Glutamatergic neuron (in vitro differentiated cells): Measurements from ENCODE around the gene SYT3. TPM values are rescaled to one million over a fixed set of nuclear protein-coding genes. Genes with fewer than 3 reads are reported as not detected.

Source experiments
- DNase-seq: peaks from one replicate; pipeline ENCODE4 v3.0.0; 2022
- H3K27ac Mint-ChIP-seq: one replicate; pipeline ENCODE4 v1.8.0; 2020; ENCODE audit warnings: mild to moderate bottlenecking, mixed read lengths, inconsistent platforms; ENCODE audit not compliant: unreplicated experiment
- H3K27me3 Mint-ChIP-seq: one replicate; pipeline ENCODE4 v1.8.0; 2020; ENCODE audit warnings: mild to moderate bottlenecking, moderate library complexity, mixed read lengths, inconsistent platforms; ENCODE audit not compliant: unreplicated experiment
- H3K36me3 Mint-ChIP-seq: one replicate; pipeline ENCODE4 v1.8.0; 2020; ENCODE audit warnings: mild to moderate bottlenecking, mixed read lengths, inconsistent platforms; ENCODE audit not compliant: unreplicated experiment
- H3K4me1 Mint-ChIP-seq: one replicate; pipeline ENCODE4 v1.8.0; 2020; ENCODE audit warnings: mild to moderate bottlenecking, low read depth, mixed read lengths, inconsistent platforms; ENCODE audit not compliant: unreplicated experiment
- H3K4me3 Mint-ChIP-seq: one replicate; pipeline ENCODE4 v1.8.0; 2020; ENCODE audit warnings: mild to moderate bottlenecking, mixed read lengths, inconsistent platforms; ENCODE audit not compliant: unreplicated experiment
- H3K9me3 Mint-ChIP-seq: one replicate; pipeline ENCODE4 v1.8.0; 2020; ENCODE audit warnings: mild to moderate bottlenecking, moderate library complexity, mixed read lengths, inconsistent platforms; ENCODE audit not compliant: unreplicated experiment
- CTCF ChIP-seq: fragments of 200-600 bp; sonication (generic); IDR thresholded peaks from one replicate; pipeline ENCODE4 v1.5.0; 2021; ENCODE audit not compliant: partially characterized antibody, unreplicated experiment
- total RNA-seq: library from RNA; stranded (reverse); fragmentation: NEBNext Ultra II Directional; extraction: Animal tissue kit (Norgen Biotek cat#: 25700); gene quantifications from one replicate; pipeline ENCODE4 v1.2.1, GENCODE V29; 2021; ENCODE audit not compliant: unreplicated experiment

The SYT3 gene
- total RNA-seq, 1 donor from 2014 or later, result 15.6 TPM

- TF ChIP-seq CTCF, result no peak
- no peaks in the 10 kb centered on the region for H3K4me1 Mint-ChIP-seq
- peak; percentile 47 for DNase-seq
- no peak overlapping the region for H3K4me3 Mint-ChIP-seq
- H3K36me3 Mint-ChIP-seq, result peaks cover 4% of the 10 kb centered on the region
- no peak overlapping the region for H3K27ac Mint-ChIP-seq
- peaks cover 14% of the 10 kb centered on the region for H3K9me3 Mint-ChIP-seq
- peaks cover 20% of the 10 kb centered on the region for H3K27me3 Mint-ChIP-seq
These were observed 27.6 kb upstream of the SYT3 start for GRCh38 chr19:50667177-50667758.

GRCh38 chr19:50666346-50667176 is 26.9 kb upstream of the SYT3 start:
- H3K4me3 Mint-ChIP-seq, result no peak overlapping the region
- peaks cover 3% of the 10 kb centered on the region for H3K36me3 Mint-ChIP-seq
- no peak for DNase-seq
- H3K27me3 Mint-ChIP-seq, result peaks cover 22% of the 10 kb centered on the region
- no peaks in the 10 kb centered on the region for H3K4me1 Mint-ChIP-seq
- peak; percentile 4 for TF ChIP-seq CTCF
- H3K27ac Mint-ChIP-seq, result no peak overlapping the region
- H3K9me3 Mint-ChIP-seq, result peaks cover 14% of the 10 kb centered on the region

GRCh38 chr19:50664204-50664603 is 24.5 kb upstream of the SYT3 start:
- Mint-ChIP-seq H3K27ac (no peak overlapping the region), H3K27me3 (peaks cover 16% of the 10 kb centered on the region), H3K36me3 (no peaks in the 10 kb centered on the region), H3K4me3 (no peak overlapping the region), H3K4me1 (peaks cover 9% of the 10 kb centered on the region), H3K9me3 (peaks cover 10% of the 10 kb centered on the region)
- no peak for DNase-seq
- no peak for TF ChIP-seq CTCF

GRCh38 chr19:50663482-50663790 is 23.8 kb upstream of the SYT3 start:
- no peak overlapping the region for H3K27ac Mint-ChIP-seq
- H3K9me3 Mint-ChIP-seq, result peaks cover 11% of the 10 kb centered on the region

More at GRCh38 chr19:50663482-50663790, 23.8 kb upstream of the SYT3 start:
- TF ChIP-seq CTCF, result peak; percentile 31
- no peaks in the 10 kb centered on the region for H3K36me3 Mint-ChIP-seq
- DNase-seq, result no peak
- H3K4me1 Mint-ChIP-seq, result peaks cover 9% of the 10 kb centered on the region
- H3K4me3 Mint-ChIP-seq, result no peak overlapping the region
- H3K27me3 Mint-ChIP-seq, result peaks cover 16% of the 10 kb centered on the region
